NB4 (cell line): ENCODE measurements around the gene RPS6KC1.

Source experiments
- CTCF ChIP-seq: IDR thresholded peaks from one replicate; pipeline ENCODE4 v1.5.1; 2012; ENCODE audit warnings: low read depth, low read length
- MYC ChIP-seq: IDR thresholded peaks from 2 replicates; pipeline ENCODE4 v1.6.1; 2011; ENCODE audit warnings: low read depth, low read length
- POLR2A ChIP-seq: IDR thresholded peaks from 2 replicates; pipeline ENCODE4 v1.6.1; 2011; ENCODE audit warnings: mild to moderate bottlenecking; ENCODE audit not compliant: insufficient read length; ENCODE audit errors: extremely low read depth

- TF ChIP-seq MYC (no peak), CTCF (no peak), POLR2A (no peak)
Measured at GRCh38 chr1:213075725-213076124, 24.7 kb downstream of the RPS6KC1 start.
